ENCODE measurements around the gene G0S2. TPM values are rescaled to one million over a fixed set of nuclear protein-coding genes. Genes with fewer than 3 reads are reported as not detected.

Gene G0S2
- total RNA-seq, 4 donors from 2014 or later, result 1.8 to 84.2 (median 26.9) TPM

GRCh38 chr1:209629621-209630382 lies 45.4 kb upstream of the G0S2 start:
- 93% methylated on average over 11 of the region's 11 CpGs; no CpG with 5 or more reads in 1 of the 2 donors for WGBS, 2 donors (ENCODE audit: low coverage in 1 of 2)
- Histone ChIP-seq H3K36me3 (peaks cover 0 to 4% (median 0%) of the 10 kb centered on the region in 4 donors), H3K4me1 (peaks cover 0 to 4% (median 0%) of the 10 kb centered on the region in 4 donors), H3K9me3 (no peaks in the 10 kb centered on the region), H3K27ac (no peak overlapping the region), H3K4me3 (no peak overlapping the region), H3K27me3 (no peaks in the 10 kb centered on the region)
- TF ChIP-seq, protein P1, sequence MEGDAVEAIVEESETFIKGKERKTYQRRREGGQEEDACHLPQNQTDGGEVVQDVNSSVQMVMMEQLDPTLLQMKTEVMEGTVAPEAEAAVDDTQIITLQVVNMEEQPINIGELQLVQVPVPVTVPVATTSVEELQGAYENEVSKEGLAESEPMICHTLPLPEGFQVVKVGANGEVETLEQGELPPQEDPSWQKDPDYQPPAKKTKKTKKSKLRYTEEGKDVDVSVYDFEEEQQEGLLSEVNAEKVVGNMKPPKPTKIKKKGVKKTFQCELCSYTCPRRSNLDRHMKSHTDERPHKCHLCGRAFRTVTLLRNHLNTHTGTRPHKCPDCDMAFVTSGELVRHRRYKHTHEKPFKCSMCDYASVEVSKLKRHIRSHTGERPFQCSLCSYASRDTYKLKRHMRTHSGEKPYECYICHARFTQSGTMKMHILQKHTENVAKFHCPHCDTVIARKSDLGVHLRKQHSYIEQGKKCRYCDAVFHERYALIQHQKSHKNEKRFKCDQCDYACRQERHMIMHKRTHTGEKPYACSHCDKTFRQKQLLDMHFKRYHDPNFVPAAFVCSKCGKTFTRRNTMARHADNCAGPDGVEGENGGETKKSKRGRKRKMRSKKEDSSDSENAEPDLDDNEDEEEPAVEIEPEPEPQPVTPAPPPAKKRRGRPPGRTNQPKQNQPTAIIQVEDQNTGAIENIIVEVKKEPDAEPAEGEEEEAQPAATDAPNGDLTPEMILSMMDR (IDR thresholded peaks at IDR 0.05), result no peak
- TF ChIP-seq POLR2A (IDR thresholded peaks at IDR 0.05), result no peak
- no peak for TF ChIP-seq EP300 (IDR thresholded peaks at IDR 0.05; ENCODE audit: low read depth)
- TF ChIP-seq POLR2AphosphoS5 (IDR thresholded peaks at IDR 0.05), result no peak
- no peak for DNase-seq
- in situ Hi-C loops (cut with MboI; ENCODE audit: low pct_ligation_motif_present in 1 of 4, low pct_unique_long_range_greater_than_20kb in 1 of 4, low sequenced_read_pairs in 3 of 4), result loop anchor here in 1 of 4 donors (10.0 kb wide), 1 partner anchor 55 kb away; no protein-coding TSS in a partner anchor
- intact Hi-C loops (cut with DNase I; ENCODE audit: low total_unique reads), result loop anchor here (5.0 kb wide), 1 partner anchor 53 kb away; no protein-coding TSS in a partner anchor

- H3K9me3 ChIP-seq, result no peaks in the 10 kb centered on the region
- peaks cover 0 to 4% (median 0%) of the 10 kb centered on the region in 4 donors for H3K36me3 ChIP-seq
- H3K27ac ChIP-seq, result no peak overlapping the region
- 0 to 55% methylated on average over 1 to 14 of the region's 17 CpGs for WGBS, 2 donors (ENCODE audit: low coverage in 1 of 2)
- in situ Hi-C loops (cut with MboI; ENCODE audit: low pct_ligation_motif_present in 1 of 4, low pct_unique_long_range_greater_than_20kb in 1 of 4, low sequenced_read_pairs in 3 of 4), result no loop called here
- H3K4me3 ChIP-seq, result no peak overlapping the region
- TF ChIP-seq EP300 (IDR thresholded peaks at IDR 0.05; ENCODE audit: low read depth) (no peak), POLR2A (IDR thresholded peaks at IDR 0.05) (no peak), POLR2AphosphoS5 (IDR thresholded peaks at IDR 0.05) (no peak)
- TF ChIP-seq, protein P1 (IDR thresholded peaks at IDR 0.05), result no peak
- H3K4me1 ChIP-seq, result peaks cover 0 to 4% (median 0%) of the 10 kb centered on the region in 4 donors
- H3K27me3 ChIP-seq, result no peaks in the 10 kb centered on the region
- intact Hi-C loops (cut with DNase I; ENCODE audit: low total_unique reads), result no loop called here
- DNase-seq, result no peak
Observed at GRCh38 chr1:209630383-209631225, 44.6 kb upstream of the G0S2 start.

DNA sequence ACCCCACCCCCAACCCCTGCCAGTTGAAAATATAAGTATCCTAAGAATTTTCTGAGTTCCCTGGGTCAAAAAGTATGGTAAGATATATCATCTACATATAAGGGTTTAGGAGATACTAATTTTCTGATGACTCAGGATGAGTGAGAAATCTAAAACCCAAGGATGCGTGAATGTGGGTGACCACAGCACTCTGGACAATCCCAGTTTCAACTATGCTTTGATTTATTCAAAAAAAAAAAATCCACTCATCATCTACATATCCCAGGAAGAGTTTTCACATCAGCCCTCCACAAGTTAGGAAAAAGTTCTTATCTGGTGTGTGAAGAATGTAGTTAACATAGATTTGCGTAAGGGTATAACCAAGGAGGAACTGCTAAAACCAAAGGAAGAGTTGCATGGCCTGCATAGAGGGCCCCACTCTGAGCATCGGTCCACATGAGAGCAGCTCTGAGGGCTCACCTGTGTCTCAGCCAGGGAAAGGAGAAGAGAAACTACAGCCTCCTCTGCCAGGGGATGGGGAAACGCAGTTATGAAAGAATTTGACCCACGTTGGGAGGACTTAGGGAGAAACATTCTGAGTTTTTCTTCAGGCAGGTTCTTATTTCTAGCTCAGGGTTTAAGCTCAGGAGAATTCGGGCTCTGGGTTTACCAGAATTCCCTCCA lies 41.7 kb upstream of the G0S2 start:
- Histone ChIP-seq H3K27me3 (no peaks in the 10 kb centered on the region), H3K4me1 (peaks cover 0 to 4% (median 0%) of the 10 kb centered on the region in 4 donors), H3K9me3 (no peaks in the 10 kb centered on the region), H3K27ac (no peak overlapping the region), H3K36me3 (peaks cover 0 to 4% (median 0%) of the 10 kb centered on the region in 4 donors), H3K4me3 (no peak overlapping the region)
- TF ChIP-seq, protein P1 (IDR thresholded peaks at IDR 0.05), result no peak
- TF ChIP-seq POLR2A (IDR thresholded peaks at IDR 0.05), result no peak
- TF ChIP-seq POLR2AphosphoS5 (IDR thresholded peaks at IDR 0.05), result no peak
- no peak for TF ChIP-seq EP300 (IDR thresholded peaks at IDR 0.05; ENCODE audit: low read depth)
- no peak for DNase-seq
- intact Hi-C loops (cut with DNase I; ENCODE audit: low total_unique reads), result no loop called here
- in situ Hi-C loops (cut with MboI; ENCODE audit: low pct_ligation_motif_present in 1 of 4, low pct_unique_long_range_greater_than_20kb in 1 of 4, low sequenced_read_pairs in 3 of 4), result no loop called here
- 86 to 100% methylated on average over 1 to 6 of the region's 6 CpGs for WGBS, 2 donors (ENCODE audit: low coverage in 1 of 2)

Data from transverse colon (tissue), 4 donors.